22Rv1 (cell line): Measurements from ENCODE around the gene COL23A1.
A peak's percentile ranks its signal among the peaks of the same experiment; 100 is the strongest.

ENCODE experiments used
- H3K27ac ChIP-seq: fragments of 450-650 bp; 2 replicates; pipeline ENCODE4 v1.5.1; 2017
- ZFX ChIP-seq: fragments of 450-650 bp; IDR thresholded peaks from 2 replicates; pipeline ENCODE4 v1.6.1; 2017; ENCODE audit warnings: antibody characterized with exemption, borderline replicate concordance
- TF ChIP-seq, protein P1 (sequence below): fragments of 450-650 bp; IDR thresholded peaks from 2 replicates; pipeline ENCODE4 v1.5.1; 2017; ENCODE audit warnings: mild to moderate bottlenecking

The COL23A1 gene

DNA sequence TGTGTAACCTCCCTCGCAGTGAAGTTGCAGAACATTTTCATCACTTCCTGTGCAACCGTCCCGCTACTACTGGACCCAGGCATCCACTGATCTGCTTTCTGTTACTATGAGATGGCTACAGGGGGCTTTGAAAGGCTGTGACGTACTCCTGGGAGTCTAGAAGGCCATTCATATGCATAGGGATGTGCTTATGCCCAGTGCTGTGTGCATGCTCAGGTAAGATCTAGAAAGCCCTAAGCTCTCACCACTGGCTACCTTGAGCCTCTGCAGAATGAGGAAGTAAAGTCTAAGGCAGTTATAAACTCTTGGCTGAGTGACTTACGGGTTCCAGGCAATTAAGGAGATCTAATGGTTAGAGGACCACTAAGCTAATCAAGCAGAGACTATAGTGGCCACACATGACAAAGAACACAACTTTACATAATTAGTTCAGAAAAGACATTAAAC is 374.1 kb downstream of the COL23A1 start:
- TF ChIP-seq, protein P1, sequence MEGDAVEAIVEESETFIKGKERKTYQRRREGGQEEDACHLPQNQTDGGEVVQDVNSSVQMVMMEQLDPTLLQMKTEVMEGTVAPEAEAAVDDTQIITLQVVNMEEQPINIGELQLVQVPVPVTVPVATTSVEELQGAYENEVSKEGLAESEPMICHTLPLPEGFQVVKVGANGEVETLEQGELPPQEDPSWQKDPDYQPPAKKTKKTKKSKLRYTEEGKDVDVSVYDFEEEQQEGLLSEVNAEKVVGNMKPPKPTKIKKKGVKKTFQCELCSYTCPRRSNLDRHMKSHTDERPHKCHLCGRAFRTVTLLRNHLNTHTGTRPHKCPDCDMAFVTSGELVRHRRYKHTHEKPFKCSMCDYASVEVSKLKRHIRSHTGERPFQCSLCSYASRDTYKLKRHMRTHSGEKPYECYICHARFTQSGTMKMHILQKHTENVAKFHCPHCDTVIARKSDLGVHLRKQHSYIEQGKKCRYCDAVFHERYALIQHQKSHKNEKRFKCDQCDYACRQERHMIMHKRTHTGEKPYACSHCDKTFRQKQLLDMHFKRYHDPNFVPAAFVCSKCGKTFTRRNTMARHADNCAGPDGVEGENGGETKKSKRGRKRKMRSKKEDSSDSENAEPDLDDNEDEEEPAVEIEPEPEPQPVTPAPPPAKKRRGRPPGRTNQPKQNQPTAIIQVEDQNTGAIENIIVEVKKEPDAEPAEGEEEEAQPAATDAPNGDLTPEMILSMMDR: no peak
- TF ChIP-seq ZFX: no peak
- H3K27ac ChIP-seq: no peak overlapping the region

DNA sequence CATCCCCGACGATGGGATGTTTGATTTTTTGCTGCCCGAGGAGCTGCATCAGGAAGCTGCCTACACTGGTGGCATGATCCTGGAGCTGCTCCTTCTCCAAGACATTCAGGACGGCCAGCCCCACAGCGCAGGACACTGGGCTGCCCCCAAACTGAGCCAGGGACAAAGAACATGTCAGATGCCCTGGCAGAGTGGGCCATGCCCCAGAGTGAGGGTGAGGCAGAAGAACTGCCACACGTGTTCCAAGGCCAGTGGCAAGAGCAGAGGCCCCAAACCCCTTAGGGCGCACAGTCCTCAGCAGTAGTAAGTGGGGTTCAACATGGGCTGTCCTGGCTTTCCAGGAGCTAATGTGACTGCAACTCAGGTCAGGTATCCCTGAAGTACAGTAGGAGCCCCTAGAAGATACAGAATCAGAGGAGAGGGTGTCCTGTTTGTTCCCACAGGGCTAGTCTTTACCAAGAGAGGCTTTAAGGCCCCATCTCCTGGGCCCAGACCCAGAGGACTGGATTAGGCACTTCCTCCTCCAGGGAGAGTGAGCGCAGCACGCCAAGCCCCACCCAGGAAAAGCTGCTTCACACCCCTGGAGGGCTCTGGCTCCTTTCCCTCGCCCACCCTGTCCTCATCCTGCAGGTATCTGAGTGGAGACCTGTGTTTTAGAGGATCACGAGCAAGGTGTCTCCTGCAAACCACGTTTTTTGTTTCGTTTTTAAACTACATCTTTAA is 374.8 kb downstream of the COL23A1 start:
- TF ChIP-seq, protein P1: no peak
- TF ChIP-seq ZFX: no peak
- H3K27ac ChIP-seq: 0 out of 2 replicates have a peak overlapping the region, but pooled peaks have one; percentile 10

DNA sequence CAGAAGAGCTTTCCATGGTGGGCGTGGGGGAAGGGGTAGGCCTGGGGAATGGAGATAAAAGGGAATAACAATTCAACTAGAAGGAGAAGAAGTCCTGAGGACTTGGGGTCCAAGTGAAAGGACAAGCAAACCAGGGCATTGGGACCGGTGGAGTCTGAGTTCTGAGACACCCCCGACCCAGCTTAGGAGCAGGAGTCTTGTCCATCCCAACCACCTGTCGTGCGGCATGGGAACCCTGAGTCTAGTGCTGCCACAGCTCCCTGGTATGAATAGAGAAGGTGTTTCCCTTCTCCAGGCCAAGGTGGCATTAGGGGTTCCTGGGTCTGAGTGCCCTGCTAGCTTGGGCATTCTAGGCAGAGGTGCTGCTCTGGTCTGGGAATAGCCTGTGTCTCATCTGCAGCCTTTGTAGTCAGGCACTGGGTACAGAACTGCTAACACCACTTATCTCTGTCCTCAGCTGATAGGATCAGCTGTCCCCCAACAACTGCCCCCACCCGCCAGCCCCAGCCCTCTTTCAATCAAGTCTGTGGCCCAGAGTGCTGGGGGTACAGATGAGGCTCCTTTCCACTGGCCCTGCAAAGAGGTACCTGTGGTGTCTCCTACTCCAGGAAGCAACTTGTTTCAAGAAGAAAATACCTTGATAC is 375.9 kb downstream of the COL23A1 start:
- TF ChIP-seq, protein P1: no peak
- TF ChIP-seq ZFX: no peak
- H3K27ac ChIP-seq: peak overlapping the region; percentile 53; the same call in 1 of the 2 replicates

DNA sequence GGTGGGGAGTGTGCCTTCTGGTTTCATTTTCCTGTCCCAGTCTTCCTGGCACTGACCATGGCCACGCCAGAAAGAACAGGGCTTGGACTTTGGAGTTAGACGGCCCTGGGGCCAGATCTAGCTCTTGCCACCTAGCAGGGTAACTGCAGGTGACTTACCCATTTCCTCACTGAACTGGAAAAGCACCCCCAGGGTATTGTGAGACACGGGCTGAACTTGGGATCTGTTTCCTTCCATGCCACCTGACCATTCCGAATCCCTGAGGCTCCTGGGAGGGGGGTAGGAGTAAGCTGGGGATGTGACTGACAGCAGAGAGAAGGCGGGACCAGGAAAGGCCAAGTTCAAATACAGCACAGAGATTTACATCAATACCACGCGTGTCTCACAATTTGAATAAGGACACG is 376.4 kb downstream of the COL23A1 start:
- TF ChIP-seq ZFX: no peak
- TF ChIP-seq, protein P1: no peak
- H3K27ac ChIP-seq: peak overlapping the region; percentile 53

DNA sequence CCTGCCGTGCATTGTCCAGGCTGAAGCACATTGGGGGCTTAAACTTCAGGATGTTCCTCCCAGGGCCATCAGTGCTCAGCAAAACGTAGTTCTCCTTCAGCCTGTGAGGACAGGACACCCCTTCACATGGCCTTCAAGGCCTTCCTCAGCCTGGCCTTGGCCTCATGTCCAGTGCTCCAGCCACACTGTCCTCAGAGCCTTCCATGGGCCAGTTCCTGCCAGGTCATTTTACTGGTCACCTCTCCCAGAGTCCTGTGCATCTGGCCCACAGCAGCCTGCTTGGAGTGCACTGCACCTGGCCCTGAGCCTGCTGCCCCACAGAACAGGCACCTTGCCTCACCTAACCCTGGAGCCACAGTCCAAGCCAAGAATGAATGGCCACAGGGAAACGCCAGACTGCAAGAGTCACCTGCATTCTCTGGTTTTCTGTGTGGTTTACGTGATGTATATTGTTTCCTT is 377.2 kb downstream of the COL23A1 start:
- H3K27ac ChIP-seq: peak overlapping the region; percentile 53
- TF ChIP-seq, protein P1: no peak
- TF ChIP-seq ZFX: no peak

DNA sequence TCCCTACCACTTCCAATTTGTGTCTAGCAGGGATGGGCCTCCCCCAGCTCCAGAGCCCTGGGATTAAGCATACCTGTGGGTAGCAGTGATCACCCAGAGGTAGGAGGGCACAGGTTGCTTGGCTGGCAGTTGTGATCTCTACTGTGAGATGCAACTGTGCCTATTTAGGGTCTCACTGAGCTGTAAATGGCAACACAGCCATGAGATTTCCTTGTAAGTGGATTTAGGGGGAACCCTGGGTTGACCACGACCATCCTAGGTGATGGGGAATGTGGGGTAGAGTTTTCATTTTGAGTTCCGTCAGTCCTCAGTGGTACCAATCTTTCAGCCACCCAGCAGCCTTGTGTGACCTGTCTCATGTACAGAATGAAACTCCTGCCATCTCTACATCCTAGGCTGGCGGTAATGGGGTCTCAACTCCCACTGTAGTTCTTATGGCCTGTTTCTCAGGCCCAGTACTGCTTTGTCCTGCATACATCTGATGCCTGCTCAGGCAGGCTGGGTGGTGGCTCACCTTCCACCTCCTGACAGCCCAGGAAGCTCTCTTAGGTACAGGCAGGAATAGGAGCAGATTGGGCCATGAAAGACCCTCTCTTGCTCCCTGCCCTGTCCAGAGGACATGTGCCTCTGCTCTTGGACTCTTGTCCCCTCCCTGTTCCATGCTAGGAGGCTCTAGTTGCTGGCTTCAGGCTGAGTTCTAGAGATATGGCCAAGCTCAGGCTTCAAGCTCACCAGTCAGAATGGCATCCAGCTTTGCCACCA is 377.8 kb downstream of the COL23A1 start:
- no peak for TF ChIP-seq ZFX
- peak overlapping the region; percentile 53 for H3K27ac ChIP-seq
